ENCODE measurements around the gene KIF1A.

Gene KIF1A

DNA sequence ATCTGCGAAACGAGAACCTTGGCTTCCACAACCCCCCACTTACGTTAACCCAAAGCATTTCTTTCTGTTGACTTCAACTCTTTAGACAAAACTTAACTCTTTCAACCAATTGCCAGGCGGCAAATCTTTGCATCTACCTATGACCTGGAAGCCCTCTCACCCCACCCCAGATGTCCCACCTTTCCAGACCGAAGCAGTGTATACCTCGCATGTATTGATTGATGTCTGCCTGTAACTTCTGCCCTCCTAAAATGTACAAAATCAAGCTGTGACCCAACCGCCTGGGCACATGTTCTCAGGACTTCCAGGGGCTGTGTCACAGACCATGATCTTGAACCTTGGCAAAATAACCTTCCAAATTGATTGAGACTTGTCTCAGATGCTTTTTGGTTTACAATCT is 149.6 kb downstream of the KIF1A start:
- Histone ChIP-seq H3K27me3 (replicated peaks; ENCODE audit: control insufficient read depth, insufficient read depth, low read length) (no peaks in the 10 kb centered on the region), H3K4me3 (replicated peaks; ENCODE audit: low read depth, low read length) (no peak overlapping the region), H3K36me3 (ENCODE audit: control insufficient read depth, insufficient read depth, low read length) (no peaks in the 10 kb centered on the region)
- DNase-seq (ENCODE audit: extremely low read depth, insufficient read length): no peak
- TF ChIP-seq CTCF (IDR thresholded peaks at IDR 0.05; ENCODE audit: insufficient read depth, low read length, poor library complexity, severe bottlenecking): no peak

DNA sequence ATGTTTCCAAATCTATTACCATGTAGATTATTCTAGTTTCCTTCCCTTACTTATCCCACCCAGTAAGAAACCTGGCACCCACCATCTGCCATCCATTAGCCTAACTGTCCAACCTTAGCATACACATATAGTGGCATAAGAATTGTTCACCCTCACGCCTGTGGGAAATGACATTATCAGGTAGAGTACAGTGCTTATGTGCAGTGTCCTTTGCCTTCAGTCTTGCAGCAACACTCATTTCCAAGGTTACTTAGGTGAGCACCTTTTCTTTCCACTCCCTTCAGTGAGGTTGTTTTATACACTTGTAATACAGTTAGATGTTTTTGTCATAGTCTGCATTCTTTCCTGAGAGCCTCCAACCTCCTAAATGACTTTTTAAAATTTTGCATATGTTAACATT is 155.4 kb downstream of the KIF1A start:
- no peak for TF ChIP-seq CTCF (IDR thresholded peaks at IDR 0.05; ENCODE audit: insufficient read depth, low read length, poor library complexity, severe bottlenecking)
- no peaks in the 10 kb centered on the region for H3K36me3 ChIP-seq (ENCODE audit: control insufficient read depth, insufficient read depth, low read length)
- no peaks in the 10 kb centered on the region; the same call in none of the 2 replicates for H3K27me3 ChIP-seq (replicated peaks; ENCODE audit: control insufficient read depth, insufficient read depth, low read length)
- DNase-seq (ENCODE audit: extremely low read depth, insufficient read length): no peak
- H3K4me3 ChIP-seq (replicated peaks; ENCODE audit: low read depth, low read length): no peak overlapping the region

Measured in GM06990 (cell line).